Stimulated activated CD8-positive, alpha-beta memory T cell treated with anti-CD3 and anti-CD28 coated beads, Interleukin-12 subunit alpha, Interleukin-12 subunit beta, amount 100 ng/mL, for 1 hour (primary cell): ENCODE measurements around the gene FPGS.
A peak's percentile ranks its signal among the peaks of the same experiment; 100 is the strongest.
"Not testable (repeated sequence)": the region's sequence is repeated elsewhere in the genome, so short reads cannot be mapped to it uniquely, and the experiment has no call there.

Experiments used
- DNase-seq: peaks from one replicate; pipeline ENCODE4 v3.0.0-alpha.2; 2020; ENCODE audit warnings: low read depth

Gene FPGS, protein sequence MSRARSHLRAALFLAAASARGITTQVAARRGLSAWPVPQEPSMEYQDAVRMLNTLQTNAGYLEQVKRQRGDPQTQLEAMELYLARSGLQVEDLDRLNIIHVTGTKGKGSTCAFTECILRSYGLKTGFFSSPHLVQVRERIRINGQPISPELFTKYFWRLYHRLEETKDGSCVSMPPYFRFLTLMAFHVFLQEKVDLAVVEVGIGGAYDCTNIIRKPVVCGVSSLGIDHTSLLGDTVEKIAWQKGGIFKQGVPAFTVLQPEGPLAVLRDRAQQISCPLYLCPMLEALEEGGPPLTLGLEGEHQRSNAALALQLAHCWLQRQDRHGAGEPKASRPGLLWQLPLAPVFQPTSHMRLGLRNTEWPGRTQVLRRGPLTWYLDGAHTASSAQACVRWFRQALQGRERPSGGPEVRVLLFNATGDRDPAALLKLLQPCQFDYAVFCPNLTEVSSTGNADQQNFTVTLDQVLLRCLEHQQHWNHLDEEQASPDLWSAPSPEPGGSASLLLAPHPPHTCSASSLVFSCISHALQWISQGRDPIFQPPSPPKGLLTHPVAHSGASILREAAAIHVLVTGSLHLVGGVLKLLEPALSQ

DNA sequence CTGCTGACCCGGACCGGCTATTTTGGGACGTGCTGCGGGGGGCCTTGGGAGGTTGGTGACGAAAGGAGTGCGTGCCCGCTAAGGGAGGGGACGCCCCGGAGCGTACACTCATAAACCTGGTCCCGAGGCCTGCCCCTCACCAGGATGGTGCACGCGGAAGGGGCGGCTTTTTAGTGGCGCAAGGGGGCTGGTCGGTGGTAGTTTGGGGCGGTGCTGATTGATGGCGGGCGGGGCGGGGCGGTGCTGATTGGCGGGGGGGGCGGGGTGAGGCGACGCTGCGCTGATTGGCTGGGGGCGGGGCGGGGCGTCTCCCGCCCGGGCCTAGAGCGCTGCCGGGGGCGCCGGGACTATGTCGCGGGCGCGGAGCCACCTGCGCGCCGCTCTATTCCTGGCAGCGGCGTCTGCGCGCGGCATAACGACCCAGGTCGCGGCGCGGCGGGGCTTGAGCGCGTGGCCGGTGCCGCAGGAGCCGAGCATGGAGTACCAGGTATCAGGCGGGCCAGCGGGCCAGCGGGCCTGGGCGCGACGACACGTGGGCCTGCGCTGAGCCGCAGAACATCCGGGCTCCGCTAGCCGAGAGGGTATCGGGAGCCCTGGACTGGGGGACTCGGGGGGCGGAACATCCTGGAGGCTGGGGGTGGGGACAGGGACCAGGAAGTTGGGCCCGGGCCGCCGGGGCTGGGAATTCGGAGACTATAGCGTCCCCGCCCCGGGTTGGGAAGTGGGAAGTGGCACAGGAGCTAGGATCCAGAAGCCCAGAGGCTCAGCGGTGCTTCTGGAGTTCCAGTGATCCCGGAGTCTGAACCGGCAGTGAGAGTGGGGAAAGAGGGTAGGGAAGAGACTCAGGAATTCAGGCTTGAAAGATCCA, at the start of gene FPGS:
Gene FPGS, plus strand, starts transcription at position 307 of the 868 bp plus-strand sequence. Its CDS starts 43 bp downstream, at position 350.
- DNase-seq = peak; percentile 68

DNA sequence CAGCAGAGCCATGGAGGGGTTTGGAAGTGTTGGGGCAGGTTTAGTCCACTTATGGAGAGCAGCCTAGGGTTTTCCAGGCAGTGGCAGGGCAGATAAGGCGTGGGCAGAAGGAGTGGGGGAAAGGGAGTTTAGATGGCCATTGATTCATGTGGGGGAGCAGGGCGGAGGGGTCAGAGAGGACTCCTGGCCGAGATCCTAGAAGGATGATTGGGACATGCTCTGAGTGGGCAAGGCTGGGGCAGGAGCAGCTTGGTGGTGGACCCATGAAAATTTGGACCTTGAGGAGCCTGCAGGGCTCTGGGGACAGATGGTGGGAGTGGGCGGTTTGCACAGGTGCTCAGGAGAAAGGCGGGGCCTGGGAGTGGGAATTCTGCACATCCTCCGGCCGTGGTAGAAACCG, 49.5 kb upstream of the FPGS start:
- no peak for DNase-seq

DNA sequence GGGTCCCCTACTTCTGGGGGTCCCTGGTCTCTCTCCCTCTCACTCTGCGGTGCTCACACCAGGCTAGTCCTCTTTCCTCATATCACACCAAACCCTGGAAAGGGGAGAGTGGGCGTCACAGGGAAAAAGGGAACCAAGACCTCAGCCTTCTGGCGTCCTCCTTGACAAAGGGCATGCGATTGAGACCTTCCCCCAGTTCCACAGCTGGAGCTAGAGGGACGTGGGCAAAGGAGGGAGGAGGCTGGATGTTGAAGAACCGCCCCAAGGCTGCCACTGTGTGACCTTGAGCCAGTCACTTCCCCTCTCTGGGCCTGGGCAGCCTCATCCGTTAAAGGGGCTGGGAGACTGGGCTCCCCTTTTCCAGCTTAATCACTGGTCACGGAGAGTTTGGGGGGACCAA, 49.1 kb upstream of the FPGS start:
- no peak for DNase-seq

DNA sequence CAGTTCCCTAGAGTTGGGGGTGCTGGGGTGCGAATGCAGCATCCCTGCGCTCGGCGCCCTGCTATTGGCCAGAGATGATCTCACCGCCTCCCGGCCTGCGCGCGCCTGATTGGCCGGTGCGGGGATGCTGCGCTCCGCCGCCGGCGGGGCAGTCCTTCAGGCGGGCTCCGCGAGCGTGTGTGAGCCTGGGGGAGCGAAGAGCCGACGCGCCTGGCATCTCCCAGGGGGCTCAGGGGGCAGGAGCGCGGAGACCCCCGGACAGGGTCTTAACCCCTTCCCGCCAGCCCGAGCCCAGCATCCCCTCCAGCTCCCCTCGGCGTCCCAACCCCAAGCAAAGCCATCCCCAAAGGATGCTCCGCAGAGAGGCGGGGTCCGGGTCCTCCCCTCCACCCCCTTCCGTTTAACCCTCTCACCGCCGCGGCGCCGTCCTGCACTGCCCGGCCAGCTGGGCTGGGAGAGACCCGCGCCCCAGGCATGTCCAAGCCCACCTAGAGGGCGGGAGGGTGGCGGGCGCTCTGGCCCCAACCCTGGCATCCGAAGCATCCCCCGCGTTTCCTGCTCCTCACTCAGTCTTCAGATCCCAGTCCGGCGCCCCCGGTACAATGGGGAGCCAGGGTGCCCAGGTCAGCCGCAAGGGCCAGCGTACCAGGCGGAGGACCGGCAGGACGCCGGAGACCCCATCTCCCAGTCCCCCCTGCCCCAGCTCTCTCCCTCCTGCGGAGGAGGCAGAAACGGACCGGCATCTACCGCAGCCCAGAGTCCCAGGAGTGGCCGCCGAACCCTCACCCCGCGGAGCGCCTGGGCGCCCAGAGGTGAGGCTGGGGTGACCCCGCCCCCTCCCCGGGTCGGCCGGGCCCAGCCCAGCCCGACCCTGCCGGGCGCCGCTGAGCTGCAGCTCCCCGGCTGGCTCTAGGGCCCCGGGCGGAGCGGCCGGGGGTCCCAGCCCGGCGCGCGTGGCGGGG, 48.3 kb upstream of the FPGS start:
- no peak for DNase-seq

DNA sequence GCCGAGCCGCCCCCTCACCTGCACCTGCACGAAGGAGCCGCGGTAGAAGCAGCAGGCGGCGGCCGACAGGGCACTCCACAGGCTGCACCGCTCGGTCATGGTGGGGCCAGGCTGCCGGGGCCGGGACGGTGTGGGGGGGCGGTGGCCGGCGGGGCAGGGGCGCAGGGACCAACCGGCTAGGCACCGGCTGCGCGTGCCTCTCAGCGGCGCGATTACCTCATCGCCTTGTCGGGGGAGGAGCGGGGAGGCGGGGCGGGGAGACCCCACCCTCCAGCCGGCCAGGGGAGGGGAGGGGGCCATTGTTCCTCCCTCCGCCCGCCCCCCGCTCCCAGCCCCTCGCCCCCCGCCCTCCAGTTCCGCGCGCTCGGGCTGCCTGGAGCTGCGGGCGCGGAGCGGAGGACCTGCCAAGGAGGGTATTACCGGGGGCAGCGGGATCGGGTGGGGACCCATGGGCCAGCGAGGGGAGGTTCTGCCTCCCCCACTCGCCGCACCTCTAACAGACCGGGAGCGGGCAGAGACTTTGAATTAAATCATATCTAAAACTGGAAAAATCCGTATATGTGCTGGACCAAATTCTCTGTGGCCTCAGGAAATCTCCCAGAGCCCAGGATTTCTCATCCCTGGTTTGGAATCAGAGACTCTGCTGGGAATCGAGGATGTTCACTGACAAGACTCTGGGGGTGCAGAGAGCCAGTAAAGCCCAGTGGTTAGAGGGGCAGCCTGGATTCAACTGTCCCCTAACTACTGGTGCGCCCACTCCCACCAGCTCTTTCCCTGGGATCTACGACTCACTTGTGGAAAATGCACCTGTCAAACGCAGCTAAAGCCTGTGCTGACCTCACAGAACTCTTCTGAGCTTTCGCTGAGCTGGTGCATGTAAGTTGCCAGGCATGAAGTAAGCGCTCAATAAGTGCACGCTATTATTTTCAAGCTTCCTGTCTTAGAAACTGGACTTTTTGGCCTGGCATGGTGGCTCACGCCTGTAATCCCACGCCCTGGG, 47.3 kb upstream of the FPGS start:
- DNase-seq = no peak

DNA sequence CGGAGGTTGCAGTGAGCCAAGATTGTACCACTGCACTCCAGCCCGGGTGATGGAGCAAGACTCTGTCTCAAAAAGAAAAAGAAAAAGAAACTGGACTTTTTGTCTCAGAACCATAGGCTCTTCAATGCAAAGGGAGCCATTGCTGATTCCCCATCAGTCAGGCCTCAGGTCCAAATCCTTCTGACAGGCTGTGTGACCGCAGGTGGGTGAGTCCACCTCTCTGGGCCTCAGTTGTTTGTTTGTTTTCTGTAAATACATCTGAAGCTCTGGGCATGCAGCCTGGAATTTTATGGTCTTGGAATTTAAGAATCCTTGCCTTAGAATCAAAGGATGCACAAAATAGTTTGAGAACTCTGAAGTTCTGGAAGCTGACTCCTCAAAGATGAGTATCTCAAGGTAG, 46.4 kb upstream of the FPGS start:
- no peak for DNase-seq

DNA sequence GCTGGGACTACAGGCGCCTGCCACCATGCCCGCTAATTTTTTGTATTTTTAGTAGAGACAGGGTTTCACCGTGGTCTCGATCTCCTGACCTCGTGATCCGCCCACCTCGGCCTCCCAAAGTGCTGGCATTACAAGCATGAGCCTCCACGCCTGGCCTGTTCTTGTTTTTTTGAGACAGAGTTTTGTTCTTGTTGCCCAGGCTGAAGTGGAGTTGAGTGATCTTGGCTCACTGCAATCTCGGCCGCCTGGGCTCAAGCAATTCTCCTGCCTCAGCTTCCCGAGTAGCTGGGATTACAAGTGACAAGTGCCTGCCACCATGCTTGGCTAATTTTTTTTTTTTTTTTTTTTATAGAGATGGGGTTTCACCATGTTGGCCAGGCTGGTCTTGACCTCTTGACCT, 45.9 kb upstream of the FPGS start:
- DNase-seq = not testable (repeated sequence)

DNA sequence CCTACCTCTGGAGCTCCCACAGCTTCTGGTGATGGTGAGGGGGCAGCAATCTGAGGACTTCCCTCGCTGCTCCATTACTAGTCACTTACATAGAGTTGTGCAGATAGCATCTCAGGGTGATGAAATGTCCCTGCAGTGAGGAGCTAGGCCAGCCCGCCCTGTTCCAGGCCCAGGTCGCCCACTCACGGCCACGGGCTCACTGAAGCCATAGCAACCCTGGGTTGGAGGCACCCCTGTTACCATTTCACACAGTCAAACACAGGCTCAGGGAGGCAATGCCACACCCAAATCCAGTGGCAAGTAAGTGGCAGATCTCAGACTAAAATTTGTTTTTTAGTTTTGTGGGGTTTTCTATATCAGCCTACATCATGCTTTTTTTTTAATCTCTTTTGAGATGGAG, 43.8 kb upstream of the FPGS start:
- DNase-seq = no peak

DNA sequence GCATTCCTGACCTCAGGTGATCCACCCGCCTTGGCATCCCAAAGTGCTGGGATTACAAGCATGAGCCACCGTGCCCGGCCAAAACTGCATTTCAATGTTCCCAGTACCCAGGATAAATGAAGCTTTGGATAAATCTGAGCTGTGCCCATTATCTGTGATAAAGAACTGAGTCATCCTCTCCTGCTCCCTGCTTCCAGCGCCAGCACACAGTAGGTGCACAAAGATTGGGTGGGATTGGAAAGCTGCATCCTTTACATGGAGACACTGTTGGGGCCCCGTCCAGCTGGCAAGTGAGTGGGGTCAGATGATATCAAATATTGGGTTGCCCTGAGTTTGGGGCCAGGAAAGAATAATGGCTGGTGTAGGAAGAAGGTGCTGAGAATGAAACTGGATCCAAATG, 41.6 kb upstream of the FPGS start:
- DNase-seq = no peak

DNA sequence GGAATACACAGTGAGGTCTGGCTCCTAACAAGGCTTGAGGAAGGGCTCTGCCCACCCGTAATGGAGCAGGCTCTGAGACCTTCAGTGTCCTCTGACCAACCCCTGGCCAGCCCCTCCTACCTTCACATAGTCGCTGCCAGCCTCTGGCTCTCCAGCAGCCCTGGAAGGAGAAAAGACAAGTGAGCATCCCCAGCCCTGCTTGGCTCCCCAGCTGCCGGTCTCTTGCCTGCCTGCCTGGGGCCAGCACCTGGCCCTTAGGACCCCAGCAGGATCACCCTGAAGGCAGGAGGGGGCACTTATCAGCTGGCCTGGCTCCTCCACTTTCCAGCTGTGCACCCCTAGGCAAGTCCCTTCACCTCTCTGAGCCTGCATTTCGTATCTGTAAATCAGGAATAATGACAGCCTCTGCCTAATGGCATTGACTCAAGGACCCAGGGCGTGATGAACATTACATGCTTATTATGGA, 41.2 kb upstream of the FPGS start:
- no peak for DNase-seq

DNA sequence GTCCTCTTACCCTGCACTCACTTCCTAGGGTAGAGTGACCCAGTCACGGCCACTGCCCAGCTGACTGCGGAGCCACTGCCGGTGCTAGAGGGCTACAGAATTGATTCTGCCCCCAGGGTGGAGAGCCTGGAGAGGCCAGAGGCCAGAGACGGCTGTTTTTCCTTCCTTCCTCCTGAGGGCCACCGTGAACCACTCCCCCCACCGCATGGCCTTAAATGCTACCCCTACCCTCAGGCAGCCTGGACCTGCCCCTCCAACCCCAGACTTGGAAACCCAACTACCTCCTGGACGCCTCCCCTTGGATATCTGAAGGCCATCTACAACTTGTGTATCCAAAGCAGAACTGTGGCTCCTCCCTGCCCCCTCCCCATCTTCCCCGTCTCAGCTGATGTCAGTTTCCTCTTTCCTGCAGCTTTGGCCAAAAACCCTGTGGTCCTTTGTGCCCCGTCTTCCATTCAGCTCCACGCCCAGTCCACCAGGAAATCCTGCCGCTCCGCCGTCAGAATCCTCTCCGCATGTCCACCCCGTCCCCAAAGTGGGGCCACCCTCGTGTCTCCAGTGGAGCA, 40.5 kb upstream of the FPGS start:
- DNase-seq = no peak

DNA sequence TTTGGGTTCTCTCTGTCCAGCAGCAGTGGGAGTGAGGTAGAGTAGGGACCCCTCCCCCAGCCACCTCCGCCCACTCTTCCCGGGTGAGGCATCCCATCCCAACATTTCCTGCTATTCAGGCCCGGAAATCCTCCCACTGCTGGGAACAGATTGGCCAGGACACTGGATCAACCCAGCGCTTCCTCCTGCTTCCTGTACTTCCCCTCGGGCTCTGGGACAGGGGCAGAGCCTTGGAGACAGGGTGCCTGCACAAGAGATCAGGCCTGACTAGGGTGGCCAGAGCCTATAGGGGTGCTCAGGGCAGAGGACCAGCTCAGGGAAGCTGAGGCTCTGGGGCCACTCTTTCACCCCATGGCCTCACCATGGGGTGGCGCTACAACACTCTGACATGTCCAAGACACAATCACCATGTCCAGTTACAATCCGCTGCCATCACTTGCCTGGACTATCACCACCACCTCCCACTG, 38.7 kb upstream of the FPGS start:
- DNase-seq = no peak

DNA sequence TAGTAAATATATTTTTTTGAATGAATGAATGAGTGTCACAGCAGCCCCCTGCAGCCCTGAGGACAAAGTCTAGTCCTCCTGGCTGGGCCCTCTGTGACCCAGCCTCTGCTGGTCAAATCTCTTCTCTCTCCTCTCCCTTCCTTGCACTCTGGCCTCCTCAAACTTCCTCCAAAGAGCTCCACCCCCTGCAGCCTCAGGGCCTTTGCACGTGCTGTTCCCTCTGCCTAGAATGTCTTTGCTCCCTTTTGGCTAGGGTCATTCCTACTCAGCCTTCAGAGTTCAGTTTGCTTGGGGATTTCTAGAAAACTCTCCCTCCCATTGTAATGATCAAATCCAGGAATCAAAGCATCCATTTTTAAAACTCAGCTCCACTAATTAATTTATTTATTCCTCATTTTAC, 37.3 kb upstream of the FPGS start:
- no peak for DNase-seq

DNA sequence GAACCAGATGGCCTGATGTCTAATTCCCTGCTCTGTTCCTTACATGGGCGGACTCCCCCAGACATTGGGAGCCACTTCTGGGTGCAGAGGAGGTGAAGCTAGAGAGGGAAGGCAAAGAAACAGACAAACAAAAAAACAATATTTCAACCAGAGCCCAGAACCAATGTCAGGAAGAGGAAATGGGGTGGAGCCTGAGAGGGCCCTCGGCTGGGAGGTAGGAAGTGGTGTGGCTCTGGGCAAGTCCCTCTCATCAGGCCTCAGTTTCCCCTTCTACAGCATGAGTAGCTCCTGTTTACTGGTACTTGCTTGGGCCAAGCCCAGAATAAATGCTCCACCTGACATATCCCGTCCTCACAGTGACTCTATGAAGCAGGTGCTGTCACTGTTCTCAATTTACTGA, 35.3 kb upstream of the FPGS start:
- no peak for DNase-seq

DNA sequence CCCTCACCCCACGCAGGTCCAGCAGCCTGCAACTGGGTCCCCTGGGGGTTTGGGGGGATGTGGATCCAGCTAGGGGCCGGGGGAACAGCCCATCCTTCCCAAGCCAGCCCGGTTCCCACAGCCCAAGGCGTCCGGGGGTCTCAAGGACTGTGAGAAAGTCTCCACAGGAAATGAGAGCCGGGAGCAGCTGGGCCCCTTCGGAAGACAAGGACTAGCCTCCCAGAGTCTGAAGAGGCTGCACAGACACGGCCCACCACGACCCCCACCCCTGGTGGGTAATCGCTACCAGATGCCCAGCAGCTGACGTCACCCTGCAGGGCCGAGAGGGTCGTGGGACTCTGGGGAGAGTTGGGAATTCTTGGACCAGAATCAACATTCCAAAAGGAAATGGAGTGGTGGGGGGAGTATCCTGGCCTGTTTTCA, 34.8 kb upstream of the FPGS start:
- DNase-seq = no peak

DNA sequence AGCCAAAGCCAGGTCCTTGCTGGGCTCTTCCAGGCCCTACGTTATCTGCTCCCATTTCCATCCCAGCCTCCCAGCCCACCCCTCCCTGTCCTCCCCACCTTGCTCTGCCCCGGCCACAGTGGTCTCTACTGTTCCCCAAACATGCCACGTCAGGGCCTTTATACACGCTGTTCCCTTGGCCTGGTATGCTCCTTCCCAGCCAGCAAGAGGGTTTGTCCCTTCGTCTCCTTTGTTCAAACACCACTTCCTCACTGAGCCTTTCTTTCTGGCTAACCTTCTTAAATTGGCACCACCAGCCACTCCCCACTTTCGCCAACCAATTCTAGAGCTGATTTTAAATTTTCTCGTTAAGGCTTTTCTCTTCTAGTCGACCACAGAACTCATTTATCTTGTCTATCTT, 34.0 kb upstream of the FPGS start:
- no peak for DNase-seq

DNA sequence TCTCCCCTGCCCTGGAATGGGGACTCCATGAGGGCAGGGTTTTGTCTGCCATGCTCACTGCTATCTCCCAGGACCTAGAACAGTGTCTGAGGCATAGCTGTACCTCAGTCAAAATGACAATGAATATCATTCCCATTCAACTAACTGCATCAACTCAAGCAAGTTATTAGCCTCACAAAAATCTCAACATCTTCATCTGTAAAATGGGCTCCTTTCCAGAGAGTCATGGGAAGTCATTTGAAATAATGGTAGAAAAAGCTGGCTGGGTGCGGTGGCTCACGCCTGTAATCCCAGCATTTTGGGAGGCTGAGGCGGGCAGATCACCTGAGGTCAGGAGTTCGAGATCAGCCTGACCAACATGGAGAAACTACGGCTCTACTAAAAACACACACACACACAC, 33.6 kb upstream of the FPGS start:
- DNase-seq = no peak

DNA sequence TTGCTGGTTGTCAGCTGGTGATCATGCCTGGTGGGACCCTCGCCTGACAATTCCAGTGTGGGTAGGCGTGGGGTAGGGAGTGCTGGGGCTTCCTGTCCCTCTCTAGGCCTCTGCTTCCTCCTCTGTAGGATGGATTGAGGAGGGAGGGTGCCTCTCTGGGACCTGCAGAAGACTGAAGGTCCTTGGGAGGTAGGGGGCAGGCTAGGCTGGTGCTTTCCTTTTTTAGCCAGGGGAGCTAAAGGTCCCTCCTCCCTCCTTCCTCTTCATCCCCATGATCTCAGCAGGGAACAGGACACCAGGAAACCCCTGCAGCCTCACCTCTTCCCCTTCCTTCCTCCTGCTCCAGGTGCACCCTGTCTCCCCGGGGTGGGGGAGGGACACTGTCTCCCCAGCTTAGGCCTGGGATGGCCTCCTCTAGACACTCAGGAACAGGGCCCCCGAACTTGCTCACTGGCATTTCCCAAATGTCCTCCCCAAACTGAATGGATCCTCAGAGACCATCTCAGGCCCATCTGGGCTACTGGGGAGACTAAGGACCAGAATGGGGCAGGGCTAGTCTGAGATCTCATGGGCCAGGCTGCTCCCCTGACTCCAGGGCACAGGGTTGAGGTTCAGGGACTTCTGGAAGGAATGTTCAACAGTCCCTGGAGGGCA, 32.6 kb upstream of the FPGS start:
- no peak for DNase-seq

DNA sequence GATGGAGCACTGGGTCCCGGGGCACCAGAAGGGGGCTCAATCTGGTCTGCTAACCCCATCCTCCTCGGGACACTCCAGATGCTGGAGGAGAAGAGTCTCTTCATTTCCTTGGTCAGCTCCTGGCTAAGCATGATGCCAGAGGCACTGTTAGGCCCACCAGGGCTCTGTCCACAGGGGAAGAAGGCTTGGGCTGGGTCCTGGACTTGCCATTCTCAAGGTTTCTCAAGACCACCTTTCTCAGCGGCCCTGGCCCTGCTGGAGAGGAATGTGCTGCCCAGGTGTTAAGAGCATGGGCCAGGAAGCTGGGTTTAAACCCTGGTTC, 32.1 kb upstream of the FPGS start:
- DNase-seq = no peak
